GM18520 (cell line): ENCODE data around the gene AGRP.

ENCODE experiments used
- ATAC-seq: cut with Tn5 transposase; IDR thresholded peaks from one replicate; pipeline ENCODE4 v1.9.1; 2021; ENCODE audit not compliant: unreplicated experiment

AGRP gene

DNA sequence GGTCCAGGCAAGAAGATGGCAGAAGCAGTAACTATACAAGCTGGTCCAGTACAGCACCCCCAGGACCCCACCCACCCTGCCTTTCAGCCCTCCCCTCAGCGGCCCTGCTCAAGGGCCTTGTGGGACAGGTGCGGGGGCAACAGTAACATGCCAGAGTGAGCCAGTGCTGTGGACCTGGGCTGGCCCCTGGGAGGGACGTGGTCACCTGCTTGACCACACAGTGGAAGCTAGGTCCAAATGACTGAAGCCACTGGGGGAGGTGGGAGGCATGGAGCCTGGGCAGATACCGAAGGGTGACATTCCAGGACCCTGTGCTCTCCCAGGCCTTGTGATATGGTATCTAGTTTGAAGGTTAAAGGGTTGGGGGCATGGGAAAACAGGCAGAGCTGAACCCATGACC lies 19.7 kb downstream of the AGRP start:
- no peak for ATAC-seq

DNA sequence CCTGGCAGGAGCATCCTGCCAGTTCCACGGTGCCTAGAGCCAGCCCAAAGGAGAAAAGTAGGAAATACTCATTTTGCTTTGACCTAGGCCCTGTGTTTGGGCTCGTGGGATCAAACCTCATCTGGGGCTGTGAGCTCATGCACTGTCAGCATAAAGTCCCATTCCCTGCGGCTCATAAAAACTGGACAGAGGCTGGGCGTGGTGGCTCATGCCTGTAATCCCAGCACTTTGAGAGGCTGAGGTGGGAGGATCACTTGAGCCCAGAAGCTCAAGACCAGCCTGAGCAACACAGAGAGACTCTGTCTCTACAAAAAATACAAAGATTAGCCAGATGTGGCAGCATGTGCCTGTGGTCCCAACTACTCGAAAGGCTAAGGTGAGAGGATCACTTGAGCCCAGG lies 20.3 kb downstream of the AGRP start:
- ATAC-seq: no peak

GRCh38 chr16:67462279-67462655 lies 21.1 kb downstream of the AGRP start:
- no peak for ATAC-seq

- no peak for ATAC-seq
Observed at GRCh38 chr16:67461600-67462278, 21.6 kb downstream of the AGRP start.

DNA sequence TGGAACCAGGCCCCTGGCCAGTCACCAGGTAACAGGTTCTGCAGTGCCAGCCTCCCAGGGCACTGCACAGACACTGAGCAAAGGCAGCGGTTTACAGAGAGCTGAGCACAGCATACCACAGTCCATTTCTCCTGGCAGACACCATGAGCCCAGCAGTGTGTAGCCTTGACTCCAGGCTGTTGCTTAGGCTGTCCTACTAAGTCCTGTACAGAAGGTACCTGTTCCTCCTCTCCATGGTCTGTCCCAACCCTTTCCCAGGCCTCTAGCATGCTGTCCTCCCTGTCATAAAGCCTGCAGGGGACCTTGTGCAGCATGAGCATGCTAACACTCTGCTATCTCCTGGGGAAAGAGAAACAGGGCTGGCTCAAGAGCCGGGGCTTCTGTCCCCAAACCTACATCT lies 22.4 kb downstream of the AGRP start:
- no peak for ATAC-seq

- ATAC-seq: no peak
Observed at GRCh38 chr16:67460168-67460567, 23.2 kb downstream of the AGRP start.

GRCh38 chr16:67459861-67460150 lies 23.5 kb downstream of the AGRP start:
- ATAC-seq: no peak

GRCh38 chr16:67459066-67459860 lies 24.1 kb downstream of the AGRP start:
- no peak for ATAC-seq

DNA sequence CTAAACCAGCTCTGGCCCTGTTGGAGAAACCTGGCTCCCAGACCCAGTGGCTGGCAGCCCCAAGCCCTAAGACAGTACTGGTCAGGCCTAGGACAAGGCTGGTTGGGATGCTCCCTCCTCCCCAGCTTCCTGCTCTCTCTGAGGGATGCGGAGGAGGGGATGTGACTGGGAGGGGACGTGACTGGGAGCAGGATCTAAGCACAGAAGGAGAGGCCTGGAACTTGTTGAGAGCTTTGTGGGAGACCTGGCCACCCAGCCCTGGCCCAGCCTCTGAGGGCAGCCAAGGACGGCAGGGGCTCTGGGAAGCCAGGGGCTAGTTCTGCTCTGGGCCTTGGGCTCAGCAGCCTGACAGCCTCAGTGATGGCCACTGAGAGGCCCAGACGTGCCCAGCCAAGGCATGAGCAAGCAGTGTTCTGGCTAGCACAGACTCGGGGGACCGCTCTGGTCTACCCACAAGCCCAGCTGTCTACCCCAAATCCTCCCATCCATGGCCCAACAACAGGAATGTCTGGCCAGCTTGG lies 25.2 kb downstream of the AGRP start:
- no peak for ATAC-seq

GRCh38 chr16:67457611-67458010 lies 25.7 kb downstream of the AGRP start:
- ATAC-seq: no peak

GRCh38 chr16:67456391-67457081 lies 26.8 kb downstream of the AGRP start:
- ATAC-seq: no peak

GRCh38 chr16:67454852-67455251 lies 28.5 kb downstream of the AGRP start:
- ATAC-seq: no peak

GRCh38 chr16:67454104-67454503 lies 29.2 kb downstream of the AGRP start:
- no peak for ATAC-seq

DNA sequence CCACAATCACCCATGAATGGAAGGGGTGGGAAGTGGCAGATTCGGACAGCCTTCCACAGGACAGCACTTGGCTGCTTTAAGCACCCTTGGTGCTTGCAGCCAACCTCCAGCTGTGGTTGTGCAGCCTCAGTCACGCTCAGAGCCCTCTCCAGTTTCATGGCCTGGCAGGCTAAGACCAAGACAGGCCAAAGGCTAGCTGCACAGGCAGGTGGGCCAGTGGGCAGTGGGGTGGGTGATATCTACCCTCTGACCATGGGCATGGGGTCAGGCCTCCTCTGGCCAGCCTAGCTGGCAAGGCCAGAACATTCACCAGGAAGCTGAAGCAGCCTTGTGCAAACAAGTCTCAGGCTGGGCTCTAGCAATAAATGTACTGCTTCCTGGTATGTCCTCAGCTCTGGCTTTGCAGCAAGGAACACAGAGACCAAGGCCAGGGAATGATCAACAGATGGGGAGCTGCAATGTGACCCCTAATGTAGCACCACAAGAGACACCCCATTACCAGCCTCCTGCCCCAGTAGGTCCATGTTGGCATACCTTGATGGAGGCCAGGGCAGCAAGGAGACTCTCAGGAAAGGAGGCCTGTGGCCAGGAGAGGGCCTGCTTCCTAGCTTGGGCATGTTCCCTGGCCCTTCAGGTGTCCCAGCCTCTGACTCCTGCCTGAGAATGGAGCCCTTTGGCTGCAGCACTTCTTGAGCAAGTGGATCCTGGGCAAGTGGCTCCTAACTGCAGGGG lies 31.5 kb downstream of the AGRP start:
- ATAC-seq: no peak

DNA sequence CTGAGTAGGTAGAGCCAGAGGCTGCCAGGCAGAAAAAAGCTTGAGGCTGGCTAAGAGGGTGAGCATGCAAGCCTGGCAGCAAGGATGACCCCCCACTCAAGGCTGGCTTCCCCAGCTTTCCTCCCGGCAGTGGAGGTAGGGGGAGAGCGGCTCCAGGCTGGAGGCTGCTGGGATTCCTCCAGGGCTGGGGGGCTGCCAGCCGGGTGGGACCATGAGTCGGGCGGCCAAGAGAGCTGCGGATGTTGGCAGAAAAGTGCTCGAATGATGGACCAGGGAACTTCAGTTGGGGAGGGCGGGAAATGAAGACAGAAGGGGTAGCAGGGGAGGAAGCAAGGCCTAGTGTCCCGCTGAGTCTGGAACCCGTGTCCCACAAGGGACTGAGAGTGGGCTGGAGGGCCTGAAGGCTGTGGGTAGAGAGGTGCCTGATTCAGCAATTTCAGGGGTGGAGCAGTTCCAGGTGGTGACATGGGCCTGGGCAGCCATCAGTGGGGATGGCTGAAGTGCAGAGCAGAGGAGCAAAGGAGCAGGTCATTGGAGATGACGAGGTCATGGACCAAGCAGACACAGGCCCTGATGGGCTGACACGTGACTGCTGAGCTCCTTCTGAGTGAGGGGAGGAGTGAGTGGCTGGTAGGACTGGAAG lies 32.2 kb downstream of the AGRP start:
- ATAC-seq: no peak

GRCh38 chr16:67449739-67450138 lies 33.6 kb downstream of the AGRP start:
- no peak for ATAC-seq

- no peak for ATAC-seq
Observed at GRCh38 chr16:67449336-67449735, 34.0 kb downstream of the AGRP start.

GRCh38 chr16:67448580-67448979 lies 34.8 kb downstream of the AGRP start:
- ATAC-seq: no peak

DNA sequence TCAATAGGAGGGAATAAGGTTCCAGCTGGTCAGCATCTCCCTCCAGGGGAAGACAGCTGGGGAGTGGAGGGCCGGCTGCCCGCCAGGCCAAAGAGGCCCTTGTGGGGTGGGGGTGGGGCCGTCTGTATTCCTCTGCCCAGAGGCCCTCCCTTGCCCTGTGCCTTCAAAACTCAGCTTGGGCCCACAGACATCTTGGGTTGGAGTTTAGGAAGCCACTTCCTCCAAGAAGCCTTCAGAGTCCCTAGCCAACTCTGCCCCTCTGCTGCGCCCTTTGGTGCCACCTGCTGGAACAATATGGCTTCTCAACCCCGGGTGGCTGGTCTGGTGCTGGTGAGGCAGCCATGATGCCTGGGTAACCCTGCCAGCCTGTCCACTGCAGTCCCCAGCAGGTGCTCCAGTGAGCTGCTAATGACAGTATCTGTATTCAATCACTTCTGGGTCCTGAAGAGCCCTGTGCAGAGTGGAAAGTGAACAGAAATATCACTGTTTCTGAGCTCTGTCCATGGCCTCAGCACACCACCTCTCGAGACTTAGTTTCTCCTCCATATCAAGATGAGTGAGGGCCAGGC lies 35.8 kb downstream of the AGRP start:
- ATAC-seq: peak; percentile 61

GRCh38 chr16:67446968-67447507 lies 36.3 kb downstream of the AGRP start:
- no peak for ATAC-seq
